CD4-positive, CD25-positive, alpha-beta regulatory T cell (primary cell): ENCODE data around the gene SKIC8. TPM values are rescaled to one million over a fixed set of nuclear protein-coding genes. Genes with fewer than 3 reads are reported as not detected.

Experiments used
- ATAC-seq, 2 donors: fragments of 150-1000 bp; cut with Tn5 transposase; one replicate each; pipeline ENCODE4 v1.10.0; 2021; ENCODE audit warnings: low read depth in 2 of 2, moderate number of reproducible peaks in 2 of 2, moderate library complexity in 1 of 2
- DNase-seq, 3 donors: peaks; one replicate each; pipeline versions ENCODE4 v3.0.0 to v3.0.0-alpha.2; 2012 to 2022; ENCODE audit warnings: mixed read lengths in 1 of 3
- H3K27ac ChIP-seq: one replicate; pipeline ENCODE4 v1.7.0; 2013; ENCODE audit warnings: mild to moderate bottlenecking, low read length; ENCODE audit not compliant: insufficient read depth, poor library complexity, severe bottlenecking
- H3K27me3 ChIP-seq: one replicate; pipeline ENCODE4 v1.7.0; 2013; ENCODE audit warnings: low read length; ENCODE audit not compliant: control insufficient read depth, insufficient read depth
- H3K36me3 ChIP-seq: one replicate; pipeline ENCODE4 v1.7.0; 2013; ENCODE audit warnings: mild to moderate bottlenecking, low read length, moderate library complexity; ENCODE audit not compliant: control insufficient read depth, insufficient read depth
- H3K4me1 ChIP-seq: 2 replicates; pipeline ENCODE4 v1.7.0; 2013; ENCODE audit warnings: mild to moderate bottlenecking, low read length; ENCODE audit not compliant: insufficient read depth, control insufficient read depth, poor library complexity, severe bottlenecking
- H3K4me3 ChIP-seq: one replicate; pipeline ENCODE4 v1.7.0; 2013; ENCODE audit warnings: low read depth, mild to moderate bottlenecking, low read length, moderate library complexity
- H3K9me3 ChIP-seq, 2 experiments: 1 replicate in 1 of 2; 2 replicates in 1 of 2; pipeline ENCODE4 v1.7.0; 2013; ENCODE audit warnings: low read length in 2 of 2, mild to moderate bottlenecking in 1 of 2, moderate library complexity in 1 of 2; ENCODE audit not compliant: control insufficient read depth in 2 of 2
- H3K27ac Mint-ChIP-seq, 3 donors: one replicate each; pipeline ENCODE4 v1.8.0; 2020 to 2022; ENCODE audit warnings: mild to moderate bottlenecking in 3 of 3, mixed read lengths in 3 of 3, moderate library complexity in 2 of 3
- H3K27me3 Mint-ChIP-seq: one replicate; pipeline ENCODE4 v1.8.0; 2022; ENCODE audit warnings: mild to moderate bottlenecking, mixed read lengths
- H3K36me3 Mint-ChIP-seq: one replicate; pipeline ENCODE4 v1.8.0; 2020; ENCODE audit warnings: mixed read lengths
- H3K4me1 Mint-ChIP-seq, 4 donors: one replicate each; pipeline ENCODE4 v1.8.0; 2020 to 2022; ENCODE audit warnings: mixed read lengths in 4 of 4, mild to moderate bottlenecking in 1 of 4
- H3K4me3 Mint-ChIP-seq, 4 donors: one replicate each; pipeline ENCODE4 v1.8.0; 2020 to 2022; ENCODE audit warnings: mild to moderate bottlenecking in 4 of 4, mixed read lengths in 4 of 4, moderate library complexity in 3 of 4
- H3K9me3 Mint-ChIP-seq, 7 donors: one replicate each; pipeline ENCODE4 v1.8.0; 2020 to 2022; ENCODE audit warnings: mixed read lengths in 7 of 7, mild to moderate bottlenecking in 3 of 7, moderate library complexity in 2 of 7
- polyA plus RNA-seq, 4 donors: library from polyadenylated mRNA; unstranded; fragments of 300-500 nt; fragmentation: Illumina TruSeq; gene quantifications; one replicate each; pipeline ENCODE4 v1.2.3, GENCODE V29; 2021
- total RNA-seq: library from RNA; stranded (reverse); gene quantifications from one replicate; pipeline ENCODE4 v1.2.3, GENCODE V29; 2022

Gene SKIC8
- total and polyA plus RNA-seq, 5 donors from 2014 or later, result 25.0 to 97.4 (median 89.8) TPM

GRCh38 chr15:78340231-78341056 is 41.0 kb upstream of the SKIC8 start, which contains the start of gene CRABP1:
Gene CRABP1 (plus strand): TSS chr15:78340353. CDS start chr15:78340429, 76 bp downstream.
- H3K36me3 Mint-ChIP-seq, result no peaks in the 10 kb centered on the region
- no peak within 1 kb of the TSS for H3K27ac Mint-ChIP-seq
- Histone ChIP-seq H3K4me3 (no peak within 1 kb of the TSS), H3K27ac (no peak within 1 kb of the TSS), H3K36me3 (no peaks in the 10 kb centered on the region), H3K4me1 (no peaks in the 10 kb centered on the region), H3K9me3 (no peaks in the 10 kb centered on the region), H3K27me3 (peaks cover 18% of the 10 kb centered on the region)
- peaks cover 0 to 4% (median 0%) of the 10 kb centered on the region in 4 donors for H3K4me1 Mint-ChIP-seq
- no peaks in the 10 kb centered on the region for H3K9me3 Mint-ChIP-seq
- no peak for ATAC-seq
- peaks cover 46% of the 10 kb centered on the region for H3K27me3 Mint-ChIP-seq
- no peak within 1 kb of the TSS for H3K4me3 Mint-ChIP-seq
- DNase-seq, result peak in 1 of 3 donors; percentile 12

- Histone ChIP-seq H3K4me3 (no peak overlapping the region), H3K4me1 (no peaks in the 10 kb centered on the region), H3K27me3 (peaks cover 18% of the 10 kb centered on the region), H3K27ac (no peak overlapping the region), H3K36me3 (no peaks in the 10 kb centered on the region), H3K9me3 (no peaks in the 10 kb centered on the region)
- Mint-ChIP-seq H3K36me3 (no peaks in the 10 kb centered on the region), H3K9me3 (no peaks in the 10 kb centered on the region), H3K27me3 (peaks cover 46% of the 10 kb centered on the region), H3K27ac (no peak overlapping the region), H3K4me1 (peaks cover 0 to 4% (median 0%) of the 10 kb centered on the region in 4 donors), H3K4me3 (no peak overlapping the region)
- ATAC-seq (no peak), DNase-seq (no peak)
Observed at GRCh38 chr15:78339559-78339958, 40.1 kb upstream of the SKIC8 start.

GRCh38 chr15:78338781-78339180 is 39.4 kb upstream of the SKIC8 start:
- Mint-ChIP-seq H3K27me3 (peaks cover 40% of the 10 kb centered on the region), H3K27ac (no peak overlapping the region), H3K4me3 (no peak overlapping the region), H3K4me1 (peaks cover 0 to 4% (median 0%) of the 10 kb centered on the region in 4 donors), H3K36me3 (no peaks in the 10 kb centered on the region), H3K9me3 (no peaks in the 10 kb centered on the region)
- no peaks in the 10 kb centered on the region for H3K9me3 ChIP-seq
- ATAC-seq (no peak), DNase-seq (no peak)
- no peak overlapping the region for H3K4me3 ChIP-seq
- no peaks in the 10 kb centered on the region for H3K36me3 ChIP-seq
- H3K27ac ChIP-seq, result no peak overlapping the region
- peaks cover 18% of the 10 kb centered on the region for H3K27me3 ChIP-seq
- no peaks in the 10 kb centered on the region for H3K4me1 ChIP-seq

- H3K4me3 ChIP-seq, result no peak overlapping the region
- Mint-ChIP-seq H3K9me3 (no peaks in the 10 kb centered on the region), H3K4me1 (peaks cover 0 to 4% (median 0%) of the 10 kb centered on the region in 4 donors), H3K36me3 (no peaks in the 10 kb centered on the region), H3K27ac (no peak overlapping the region), H3K27me3 (peaks cover 33% of the 10 kb centered on the region), H3K4me3 (no peak overlapping the region)
- no peaks in the 10 kb centered on the region for H3K4me1 ChIP-seq
- peaks cover 8% of the 10 kb centered on the region for H3K27me3 ChIP-seq
- no peaks in the 10 kb centered on the region for H3K9me3 ChIP-seq
- ATAC-seq (no peak), DNase-seq (no peak)
- H3K36me3 ChIP-seq, result no peaks in the 10 kb centered on the region
- no peak overlapping the region for H3K27ac ChIP-seq
Observed at GRCh38 chr15:78335985-78336384, 36.6 kb upstream of the SKIC8 start.

GRCh38 chr15:78334845-78335244 is 35.4 kb upstream of the SKIC8 start:
- Histone ChIP-seq H3K27me3 (peaks cover 8% of the 10 kb centered on the region), H3K27ac (no peak overlapping the region), H3K9me3 (no peaks in the 10 kb centered on the region), H3K36me3 (no peaks in the 10 kb centered on the region), H3K4me1 (no peaks in the 10 kb centered on the region), H3K4me3 (no peak overlapping the region)
- Mint-ChIP-seq H3K4me3 (no peak overlapping the region), H3K27me3 (peaks cover 22% of the 10 kb centered on the region), H3K4me1 (peaks cover 0 to 2% (median 0%) of the 10 kb centered on the region in 4 donors), H3K36me3 (no peaks in the 10 kb centered on the region), H3K9me3 (no peaks in the 10 kb centered on the region), H3K27ac (no peak overlapping the region)
- DNase-seq (no peak), ATAC-seq (no peak)

GRCh38 chr15:78329625-78330024 is 30.2 kb upstream of the SKIC8 start:
- DNase-seq (no peak), ATAC-seq (no peak)
- no peaks in the 10 kb centered on the region for H3K4me1 ChIP-seq
- no peaks in the 10 kb centered on the region for H3K27me3 Mint-ChIP-seq
- H3K4me1 Mint-ChIP-seq, result no peaks in the 10 kb centered on the region
- no peaks in the 10 kb centered on the region for H3K27me3 ChIP-seq
- no peaks in the 10 kb centered on the region for H3K36me3 ChIP-seq
- H3K4me3 Mint-ChIP-seq, result no peak overlapping the region
- H3K9me3 Mint-ChIP-seq, result no peaks in the 10 kb centered on the region
- no peak overlapping the region for H3K27ac ChIP-seq
- no peak overlapping the region for H3K27ac Mint-ChIP-seq
- H3K9me3 ChIP-seq, result no peaks in the 10 kb centered on the region
- H3K4me3 ChIP-seq, result no peak overlapping the region
- no peaks in the 10 kb centered on the region for H3K36me3 Mint-ChIP-seq

GRCh38 chr15:78327466-78327865 is 28.1 kb upstream of the SKIC8 start:
- Mint-ChIP-seq H3K4me3 (no peak overlapping the region), H3K9me3 (no peaks in the 10 kb centered on the region), H3K36me3 (no peaks in the 10 kb centered on the region), H3K4me1 (no peaks in the 10 kb centered on the region), H3K27me3 (no peaks in the 10 kb centered on the region), H3K27ac (no peak overlapping the region)
- DNase-seq (no peak), ATAC-seq (no peak)
- Histone ChIP-seq H3K4me3 (no peak overlapping the region), H3K9me3 (no peaks in the 10 kb centered on the region), H3K4me1 (no peaks in the 10 kb centered on the region), H3K36me3 (no peaks in the 10 kb centered on the region), H3K27ac (no peak overlapping the region), H3K27me3 (no peaks in the 10 kb centered on the region)
